HG03460 (cell line): ENCODE data around the gene LHPP.

Experiments
- ATAC-seq: cut with Tn5 transposase; IDR thresholded peaks from one replicate; pipeline ENCODE4 v1.9.1; 2021; ENCODE audit not compliant: unreplicated experiment

LHPP gene

GRCh38 chr10:124618470-124619073 is 156.9 kb downstream of the LHPP start:
- ATAC-seq, result no peak

- ATAC-seq, result no peak
Measured at GRCh38 chr10:124619195-124619594, 157.6 kb downstream of the LHPP start.

- peak; percentile 40 for ATAC-seq
Measured at GRCh38 chr10:124619802-124620490, 158.3 kb downstream of the LHPP start.

GRCh38 chr10:124621637-124622036 is 160.0 kb downstream of the LHPP start:
- ATAC-seq, result no peak

- ATAC-seq, result no peak
Measured at GRCh38 chr10:124622158-124622557, 160.5 kb downstream of the LHPP start.

GRCh38 chr10:124622866-124623536 is 161.4 kb downstream of the LHPP start:
- ATAC-seq, result no peak

GRCh38 chr10:124624006-124624405 is 162.4 kb downstream of the LHPP start:
- ATAC-seq, result no peak

GRCh38 chr10:124624466-124624865 is 162.8 kb downstream of the LHPP start:
- no peak for ATAC-seq

GRCh38 chr10:124624895-124625294 is 163.3 kb downstream of the LHPP start:
- no peak for ATAC-seq

- no peak for ATAC-seq
Measured at GRCh38 chr10:124625831-124626238, 164.2 kb downstream of the LHPP start.

- peak; percentile 74 for ATAC-seq
Measured at GRCh38 chr10:124626759-124627380, 165.2 kb downstream of the LHPP start.

- no peak for ATAC-seq
Measured at GRCh38 chr10:124627866-124628675, 166.4 kb downstream of the LHPP start.

GRCh38 chr10:124628676-124629021 is 167.0 kb downstream of the LHPP start:
- ATAC-seq, result no peak

- no peak for ATAC-seq
Measured at GRCh38 chr10:124629415-124629814, 167.8 kb downstream of the LHPP start.

GRCh38 chr10:124629842-124630241 is 168.2 kb downstream of the LHPP start:
- ATAC-seq, result no peak

- ATAC-seq, result no peak
Measured at GRCh38 chr10:124630551-124630950, 168.9 kb downstream of the LHPP start.

GRCh38 chr10:124632064-124632531 is 170.5 kb downstream of the LHPP start:
- no peak for ATAC-seq

GRCh38 chr10:124632566-124632965 is 170.9 kb downstream of the LHPP start:
- ATAC-seq, result no peak

GRCh38 chr10:124636271-124636995 is 174.8 kb downstream of the LHPP start:
- no peak for ATAC-seq

GRCh38 chr10:124637091-124637700 is 175.6 kb downstream of the LHPP start:
- no peak for ATAC-seq
